Activated CD8-positive, alpha-beta T cell treated with anti-CD3 and anti-CD28 coated beads for 36 hours (primary cell): ENCODE measurements around the gene TNNT1. TPM values are rescaled to one million over a fixed set of nuclear protein-coding genes. Genes with fewer than 3 reads are reported as not detected.
"Not testable (repeated sequence)": the region's sequence is repeated elsewhere in the genome, so short reads cannot be mapped to it uniquely, and the experiment has no call there.

Experiments used
- ATAC-seq: fragments of 200-7000 bp; cut with Tn5 transposase; one replicate; pipeline ENCODE4 v1.10.0; 2021; ENCODE audit warnings: mild to moderate bottlenecking, moderate library complexity
- CTCF ChIA-PET: fragments of 350-600 bp; sonication (Branson Sonifier 250); formaldehyde crosslinking; loops from one replicate; lab custom pipeline; 2021; ENCODE audit warnings: antibody characterized with exemption; lab: Charles Lee
- POLR2A ChIA-PET: fragments of 350-600 bp; sonication (Branson Sonifier 250); formaldehyde crosslinking; loops from one replicate; lab custom pipeline; 2021; ENCODE audit warnings: antibody characterized with exemption; lab: Charles Lee
- DNase-seq: peaks from one replicate; pipeline ENCODE4 v3.0.0-alpha.2; 2020
- H3K27ac Mint-ChIP-seq: one replicate; pipeline ENCODE4 v1.8.0; 2021; ENCODE audit warnings: mild to moderate bottlenecking, mixed read lengths
- H3K27me3 Mint-ChIP-seq: one replicate; pipeline ENCODE4 v1.8.0; 2021; ENCODE audit warnings: mixed read lengths
- H3K36me3 Mint-ChIP-seq: one replicate; pipeline ENCODE4 v1.8.0; 2021; ENCODE audit warnings: low read depth, mixed read lengths
- H3K4me1 Mint-ChIP-seq: one replicate; pipeline ENCODE4 v1.8.0; 2021; ENCODE audit warnings: low read depth, mixed read lengths
- H3K4me3 Mint-ChIP-seq: one replicate; pipeline ENCODE4 v1.8.0; 2021; ENCODE audit warnings: mild to moderate bottlenecking, moderate library complexity, mixed read lengths
- H3K9me3 Mint-ChIP-seq: one replicate; pipeline ENCODE4 v1.8.0; 2021; ENCODE audit warnings: mixed read lengths
- intact Hi-C: fragments of 100-400 bp; cut with micrococcal nuclease; formaldehyde crosslinking; loops from one replicate; pipeline ENCODE4 v1.10.0; 2022
- total RNA-seq, 2 experiments: library from RNA; stranded (reverse); gene quantifications; one replicate each; pipeline ENCODE4 v1.2.3, GENCODE V29; 2021
- TF ChIP-seq, protein P1 (sequence below): fragments of 200-600 bp; IDR thresholded peaks from one replicate; pipeline ENCODE4 v1.8.0; 2022; ENCODE audit warnings: antibody characterized with exemption, mild to moderate bottlenecking

TNNT1 gene
- total RNA-seq, 2 experiments from 2014 or later: not detected

DNA sequence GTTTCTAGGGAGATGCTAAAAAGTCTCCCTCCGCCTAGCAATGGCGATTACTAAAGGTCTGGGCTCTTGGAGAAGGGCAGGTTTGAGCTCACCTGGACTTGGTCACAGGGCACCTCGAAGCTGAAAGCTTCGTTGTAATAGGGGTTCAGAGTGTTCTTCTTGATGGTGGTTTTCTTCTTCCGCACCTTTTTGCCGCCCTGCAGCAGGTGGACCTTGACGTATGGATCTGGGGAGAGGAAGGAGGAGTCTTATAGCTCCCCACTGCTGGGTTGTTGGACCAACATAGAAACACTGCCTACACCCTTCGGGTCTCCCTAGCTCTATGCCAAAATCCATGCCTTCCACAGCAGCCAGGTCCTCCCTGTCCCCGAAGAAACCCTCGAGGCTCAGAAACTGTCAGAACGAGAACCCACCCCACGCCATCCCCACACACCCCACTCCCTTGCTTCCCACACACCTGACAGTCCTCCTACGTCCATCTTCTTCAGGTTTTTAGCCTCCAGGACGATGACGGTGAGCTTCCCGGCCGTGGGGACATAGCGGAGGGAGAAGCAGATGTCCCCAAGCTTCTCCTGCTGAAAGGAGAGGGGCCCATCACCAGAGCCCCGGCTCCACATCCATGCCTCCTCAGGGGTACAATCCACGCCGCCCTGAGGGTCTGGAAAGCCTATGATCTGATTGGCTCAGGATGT, 25.6 kb upstream of the TNNT1 start:
- H3K4me1 Mint-ChIP-seq: peaks cover 21% of the 10 kb centered on the region
- ATAC-seq (no peak), DNase-seq (no peak)
- intact Hi-C loops: no loop called here
- H3K9me3 Mint-ChIP-seq: no peaks in the 10 kb centered on the region
- POLR2A ChIA-PET: interaction anchor here (0.6 to 1.4 kb wide), 3 partner anchors 39 to 85 kb away, joined by 3 to 5 read pairs (median 4); partner anchors contain the start of gene PPP6R1
- H3K27ac Mint-ChIP-seq: no peak overlapping the region
- CTCF ChIA-PET: interaction anchor here (1.2 to 1.5 kb wide), 3 partner anchors 8 to 17 kb away, joined by 3 to 12 read pairs (median 9); partner anchors contain the start of genes DNAAF3 and TNNI3
- H3K27me3 Mint-ChIP-seq: peaks cover 71% of the 10 kb centered on the region
- TF ChIP-seq, protein P1, sequence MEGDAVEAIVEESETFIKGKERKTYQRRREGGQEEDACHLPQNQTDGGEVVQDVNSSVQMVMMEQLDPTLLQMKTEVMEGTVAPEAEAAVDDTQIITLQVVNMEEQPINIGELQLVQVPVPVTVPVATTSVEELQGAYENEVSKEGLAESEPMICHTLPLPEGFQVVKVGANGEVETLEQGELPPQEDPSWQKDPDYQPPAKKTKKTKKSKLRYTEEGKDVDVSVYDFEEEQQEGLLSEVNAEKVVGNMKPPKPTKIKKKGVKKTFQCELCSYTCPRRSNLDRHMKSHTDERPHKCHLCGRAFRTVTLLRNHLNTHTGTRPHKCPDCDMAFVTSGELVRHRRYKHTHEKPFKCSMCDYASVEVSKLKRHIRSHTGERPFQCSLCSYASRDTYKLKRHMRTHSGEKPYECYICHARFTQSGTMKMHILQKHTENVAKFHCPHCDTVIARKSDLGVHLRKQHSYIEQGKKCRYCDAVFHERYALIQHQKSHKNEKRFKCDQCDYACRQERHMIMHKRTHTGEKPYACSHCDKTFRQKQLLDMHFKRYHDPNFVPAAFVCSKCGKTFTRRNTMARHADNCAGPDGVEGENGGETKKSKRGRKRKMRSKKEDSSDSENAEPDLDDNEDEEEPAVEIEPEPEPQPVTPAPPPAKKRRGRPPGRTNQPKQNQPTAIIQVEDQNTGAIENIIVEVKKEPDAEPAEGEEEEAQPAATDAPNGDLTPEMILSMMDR: no peak
- no peaks in the 10 kb centered on the region for H3K36me3 Mint-ChIP-seq
- peak overlapping the region; percentile 47 for H3K4me3 Mint-ChIP-seq

DNA sequence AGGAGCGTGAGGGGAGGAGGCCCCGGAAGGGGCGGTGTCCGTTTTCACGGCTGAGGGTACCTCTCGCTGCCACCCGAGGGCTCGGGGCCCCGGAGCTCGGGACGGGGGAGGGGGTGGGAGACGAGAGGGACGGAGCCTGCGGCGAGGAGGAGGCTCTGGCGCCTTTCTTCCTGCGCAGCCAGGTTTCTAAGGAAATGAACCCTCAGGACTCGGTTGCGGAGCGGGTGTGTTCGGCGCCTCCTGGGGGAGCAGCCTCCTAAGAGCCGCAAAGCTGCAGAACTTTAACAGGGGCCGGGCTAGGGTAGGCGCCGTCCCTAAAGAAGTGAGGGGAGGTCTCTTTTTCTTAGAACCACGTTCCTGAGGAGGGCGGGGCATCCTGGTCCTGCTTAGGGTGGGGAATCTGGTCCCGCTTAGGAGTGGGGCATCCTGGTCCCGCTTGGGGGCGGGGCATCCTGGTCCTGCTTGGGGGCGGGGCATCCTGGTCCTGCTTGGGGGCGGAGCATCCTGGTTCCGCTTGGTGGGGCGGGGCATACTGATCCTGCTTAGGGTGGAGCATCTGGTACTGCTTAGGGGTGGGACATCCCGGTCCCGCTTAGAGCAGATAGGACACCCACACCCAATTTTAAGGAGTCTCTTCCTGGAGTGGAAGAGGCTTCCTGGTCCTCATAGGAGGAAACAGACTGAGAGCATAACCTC, 24.9 kb upstream of the TNNT1 start:
- Mint-ChIP-seq H3K4me1 (peaks cover 16% of the 10 kb centered on the region), H3K27ac (no peak overlapping the region), H3K4me3 (peak overlapping the region; percentile 47), H3K27me3 (peaks cover 72% of the 10 kb centered on the region), H3K36me3 (no peaks in the 10 kb centered on the region), H3K9me3 (no peaks in the 10 kb centered on the region)
- TF ChIP-seq, protein P1: no peak
- CTCF ChIA-PET: interaction anchor here (1.2 to 1.5 kb wide), 3 partner anchors 8 to 16 kb away, joined by 3 to 12 read pairs (median 9); partner anchors contain the start of genes DNAAF3 and TNNI3
- POLR2A ChIA-PET: interaction anchor here (1.4 kb wide), 1 partner anchor 85 kb away, joined by 5 read pairs; the partner anchor contains the start of gene PPP6R1
- peak; percentile 55 for DNase-seq
- intact Hi-C loops: no loop called here
- peak; percentile 60 for ATAC-seq

- POLR2A ChIA-PET: interaction anchor here (1.4 kb wide), 1 partner anchor 86 kb away, joined by 5 read pairs; the partner anchor contains the start of gene PPP6R1
- DNase-seq: no peak
Observed at GRCh38 chr19:55173186-55173713, 24.2 kb upstream of the TNNT1 start.

DNA sequence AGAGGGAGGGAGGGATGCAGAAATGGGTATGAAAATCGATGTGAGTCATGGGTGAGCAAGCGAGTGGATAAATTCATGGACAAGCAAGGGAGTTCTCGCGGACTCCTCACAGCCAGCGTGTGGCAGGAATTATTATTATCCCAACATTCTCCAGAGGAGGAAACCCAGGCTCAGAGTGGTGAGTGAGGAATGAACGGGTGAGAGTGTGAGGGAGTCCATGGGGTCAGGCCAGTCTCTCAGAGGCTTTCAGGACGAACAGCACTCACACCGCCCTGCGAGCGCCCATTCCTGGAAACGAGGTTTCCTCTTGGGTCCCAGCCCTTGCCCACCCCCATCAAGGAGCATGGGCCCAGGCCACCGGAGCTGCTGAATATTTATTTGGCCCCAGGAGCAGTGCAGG, 23.7 kb upstream of the TNNT1 start:
- TF ChIP-seq, protein P1: no peak
- peaks cover 68% of the 10 kb centered on the region for H3K27me3 Mint-ChIP-seq
- ATAC-seq: no peak
- H3K4me1 Mint-ChIP-seq: peaks cover 11% of the 10 kb centered on the region
- H3K4me3 Mint-ChIP-seq: no peak overlapping the region
- no peaks in the 10 kb centered on the region for H3K9me3 Mint-ChIP-seq
- intact Hi-C loops: no loop called here
- H3K36me3 Mint-ChIP-seq: no peaks in the 10 kb centered on the region
- DNase-seq: no peak
- H3K27ac Mint-ChIP-seq: no peak overlapping the region
- CTCF ChIA-PET: no interaction called here
- POLR2A ChIA-PET: no interaction called here

More at GRCh38 chr19:55173186-55173713, 24.2 kb upstream of the TNNT1 start:
- Mint-ChIP-seq H3K36me3 (no peaks in the 10 kb centered on the region), H3K4me3 (peak overlapping the region; percentile 47), H3K9me3 (no peaks in the 10 kb centered on the region), H3K27ac (no peak overlapping the region), H3K4me1 (peaks cover 11% of the 10 kb centered on the region), H3K27me3 (peaks cover 70% of the 10 kb centered on the region)
- TF ChIP-seq, protein P1: no peak
- no peak for ATAC-seq
- CTCF ChIA-PET: interaction anchor here (1.2 to 1.5 kb wide), 2 partner anchors 13 to 15 kb away, joined by 3 to 12 read pairs; partner anchors contain the start of gene TNNI3
- intact Hi-C loops: no loop called here

DNA sequence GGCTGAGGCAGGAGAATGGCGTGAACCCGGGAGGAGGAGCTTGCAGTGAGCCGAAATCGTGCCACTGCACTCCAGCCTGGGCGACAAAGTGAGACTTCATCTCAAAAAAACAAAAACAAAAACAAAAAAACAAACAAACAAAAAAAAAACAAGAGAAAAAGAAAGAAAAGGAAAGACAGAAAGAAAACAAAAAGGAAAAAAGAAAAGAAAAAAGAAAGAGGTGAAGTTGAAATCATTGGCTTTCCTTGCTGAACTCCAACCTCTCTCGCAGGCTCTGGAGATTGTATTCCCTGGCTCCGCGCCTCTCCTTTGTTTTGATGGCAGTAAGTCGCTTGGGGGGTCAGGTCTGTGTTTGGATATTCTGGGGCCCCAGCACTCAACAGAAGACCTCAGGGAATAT, 23.3 kb upstream of the TNNT1 start:
- H3K4me3 Mint-ChIP-seq, DNase-seq, ATAC-seq, H3K27ac Mint-ChIP-seq, intact Hi-C loops, H3K36me3 Mint-ChIP-seq, H3K9me3 Mint-ChIP-seq, POLR2A ChIA-PET: not testable (repeated sequence)
- Mint-ChIP-seq H3K4me1 (peaks cover 11% of the 10 kb centered on the region), H3K27me3 (peaks cover 70% of the 10 kb centered on the region)
- CTCF ChIA-PET: interaction anchor here (4.7 kb wide), 1 partner anchor 12 kb away, joined by 16 read pairs; no protein-coding TSS in a partner anchor
